NCI-H446 (cell line): ENCODE data around the gene ENDOG.

Source experiments
- DNase-seq, 2 experiments: peaks; one replicate each; lab custom pipeline; 2025; lab: John Stamatoyannopoulos, UW

Gene ENDOG

GRCh38 chr9:128800061-128800460 lies 18.2 kb upstream of the ENDOG start:
- no peak for DNase-seq

DNA sequence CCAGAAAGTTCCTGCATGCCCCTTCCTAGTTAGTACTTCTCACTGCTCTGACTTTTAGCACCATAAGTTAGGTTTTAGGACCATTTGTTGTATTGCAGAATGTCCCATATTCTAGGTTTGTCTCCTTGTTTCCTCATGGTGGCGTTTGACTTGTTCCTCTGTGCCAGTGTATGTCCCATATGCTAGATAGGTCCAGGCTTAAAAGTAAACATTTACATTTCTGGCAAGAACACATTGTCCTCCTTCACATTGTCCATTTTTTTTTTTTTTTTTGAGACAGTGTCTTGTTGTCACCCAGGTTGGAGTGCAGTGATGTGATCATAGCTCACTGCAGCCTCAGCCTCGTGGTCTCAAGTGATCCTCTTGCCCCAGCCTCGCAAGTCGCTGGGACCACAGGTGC lies 15.8 kb upstream of the ENDOG start:
- DNase-seq, result no peak

DNA sequence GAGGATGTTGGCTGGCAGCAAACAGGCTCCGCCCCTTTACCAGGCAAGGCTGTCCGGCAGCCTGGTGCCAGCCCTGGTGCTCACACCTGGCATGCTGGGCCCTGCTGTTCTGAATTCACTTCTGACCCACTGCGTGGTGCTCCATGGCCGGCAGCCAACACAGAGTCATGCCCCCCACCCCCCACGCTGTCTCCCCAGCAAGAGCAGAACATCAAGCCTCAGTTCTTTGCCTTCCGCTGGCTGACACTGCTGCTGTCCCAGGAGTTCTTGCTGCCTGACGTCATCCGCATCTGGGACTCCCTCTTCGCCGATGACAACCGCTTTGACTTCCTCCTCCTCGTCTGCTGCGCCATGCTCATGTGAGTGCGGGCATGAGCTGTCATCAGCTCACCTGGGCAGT lies 12.6 kb upstream of the ENDOG start:
- no peak for DNase-seq

DNA sequence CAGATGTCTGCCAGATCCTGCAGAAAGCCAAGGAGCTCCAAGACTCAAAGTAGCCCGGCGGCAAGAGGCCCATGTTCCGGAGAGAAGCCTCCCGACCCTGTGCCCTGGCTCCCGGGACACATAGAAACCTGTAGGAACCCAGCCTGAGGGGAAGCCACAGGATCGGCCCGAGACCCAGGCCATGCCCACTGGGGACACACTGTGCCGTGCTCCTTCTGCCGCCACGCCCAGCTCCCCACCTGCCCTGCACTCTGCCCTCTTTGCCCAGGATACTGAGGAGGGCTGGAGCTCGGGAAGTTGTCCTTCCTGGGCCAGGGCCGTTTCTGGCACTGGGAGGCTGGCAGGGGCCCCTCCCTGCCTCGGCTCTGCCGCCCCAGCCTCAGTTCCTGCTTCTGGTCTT lies 10.5 kb upstream of the ENDOG start:
- DNase-seq, result no peak

GRCh38 chr9:128808543-128808942 lies 9.8 kb upstream of the ENDOG start:
- no peak for DNase-seq

GRCh38 chr9:128809036-128809599 lies 9.2 kb upstream of the ENDOG start:
- no peak for DNase-seq

GRCh38 chr9:128809831-128810230 lies 8.5 kb upstream of the ENDOG start:
- no peak for DNase-seq

DNA sequence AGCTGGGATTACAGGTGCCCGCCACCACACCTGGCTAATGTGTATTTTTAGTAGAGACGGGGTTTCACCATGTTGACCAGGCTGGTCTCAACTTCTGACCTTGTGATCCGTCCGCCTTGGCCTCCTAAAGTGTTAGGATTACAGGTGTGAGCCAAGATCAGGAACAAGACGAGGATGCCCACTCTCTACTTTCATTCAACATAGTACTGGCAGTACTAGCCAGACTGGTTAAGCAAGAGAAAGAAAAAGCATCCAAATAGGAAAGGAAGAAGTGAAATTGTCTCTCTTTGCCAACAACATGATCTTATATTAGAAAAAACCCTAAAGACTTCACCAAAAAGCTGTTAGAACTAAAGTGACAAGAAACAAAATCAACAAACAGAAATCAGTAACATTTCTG lies 7.4 kb upstream of the ENDOG start:
- no peak for DNase-seq

DNA sequence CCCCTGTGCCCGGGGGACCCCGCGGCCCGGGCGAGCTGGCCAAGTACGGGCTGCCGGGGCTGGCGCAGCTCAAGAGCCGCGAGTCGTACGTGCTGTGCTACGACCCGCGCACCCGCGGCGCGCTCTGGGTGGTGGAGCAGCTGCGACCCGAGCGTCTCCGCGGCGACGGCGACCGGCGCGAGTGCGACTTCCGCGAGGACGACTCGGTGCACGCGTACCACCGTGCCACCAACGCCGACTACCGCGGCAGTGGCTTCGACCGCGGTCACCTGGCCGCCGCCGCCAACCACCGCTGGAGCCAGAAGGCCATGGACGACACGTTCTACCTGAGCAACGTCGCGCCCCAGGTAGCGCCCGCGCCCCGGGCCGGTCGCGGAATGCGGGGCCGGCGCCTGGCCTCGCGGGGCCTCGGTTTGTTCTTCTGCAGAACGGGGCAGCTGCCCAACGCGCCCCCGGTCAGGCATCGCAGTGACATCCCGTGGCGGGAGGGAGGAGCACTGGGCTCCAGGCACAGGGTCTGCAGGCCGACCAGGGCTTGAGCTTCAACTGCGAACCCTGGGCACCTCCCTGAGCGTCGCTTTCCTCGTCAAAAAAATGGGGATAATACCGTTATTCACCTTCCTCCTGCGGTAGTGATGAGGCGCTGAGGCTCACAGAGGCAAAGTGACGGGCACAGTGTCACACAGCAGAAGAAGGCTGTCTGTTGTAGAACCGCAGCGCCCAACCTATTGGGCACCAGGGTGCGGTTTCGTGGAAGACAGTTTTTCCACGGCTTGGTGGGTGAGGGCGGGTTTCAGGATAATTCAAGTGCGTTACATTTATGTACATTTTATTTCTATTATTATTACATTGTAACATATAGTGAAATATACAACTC lies 777 bp downstream of the ENDOG start:
- DNase-seq, result no peak

- no peak for DNase-seq
These were observed 1.7 kb downstream of the ENDOG start for GRCh38 chr9:128819716-128820664.

- DNase-seq, result no peak
These were observed 2.6 kb downstream of the ENDOG start for GRCh38 chr9:128820665-128821583.

- DNase-seq, result no peak
These were observed 3.5 kb downstream of the ENDOG start for GRCh38 chr9:128821584-128822406.

- DNase-seq, result no peak
These were observed 4.2 kb downstream of the ENDOG start for GRCh38 chr9:128822407-128823042.

- no peak for DNase-seq
These were observed 5.1 kb downstream of the ENDOG start for GRCh38 chr9:128823362-128823902.

GRCh38 chr9:128823903-128824406 lies 5.7 kb downstream of the ENDOG start:
- DNase-seq, result no peak

DNA sequence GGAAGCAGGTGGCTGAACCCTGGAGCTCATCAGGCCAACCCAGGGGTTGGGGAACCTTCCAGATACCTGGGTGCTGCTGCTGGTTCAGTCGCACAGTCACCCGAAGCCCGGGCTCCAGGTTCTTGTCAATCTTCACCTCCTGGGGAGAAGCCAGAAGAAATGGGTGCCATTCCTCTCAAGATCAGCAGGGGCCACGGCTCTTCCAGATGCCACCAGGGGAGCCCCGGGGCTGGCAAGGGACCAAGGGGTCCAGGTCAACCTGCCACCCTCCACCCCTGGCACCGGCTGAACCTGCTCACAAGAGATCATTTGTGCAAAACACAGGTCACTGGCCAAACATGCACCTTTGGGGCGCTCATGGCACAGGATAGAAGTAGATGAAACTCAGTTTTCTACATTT lies 6.6 kb downstream of the ENDOG start:
- no peak for DNase-seq

DNA sequence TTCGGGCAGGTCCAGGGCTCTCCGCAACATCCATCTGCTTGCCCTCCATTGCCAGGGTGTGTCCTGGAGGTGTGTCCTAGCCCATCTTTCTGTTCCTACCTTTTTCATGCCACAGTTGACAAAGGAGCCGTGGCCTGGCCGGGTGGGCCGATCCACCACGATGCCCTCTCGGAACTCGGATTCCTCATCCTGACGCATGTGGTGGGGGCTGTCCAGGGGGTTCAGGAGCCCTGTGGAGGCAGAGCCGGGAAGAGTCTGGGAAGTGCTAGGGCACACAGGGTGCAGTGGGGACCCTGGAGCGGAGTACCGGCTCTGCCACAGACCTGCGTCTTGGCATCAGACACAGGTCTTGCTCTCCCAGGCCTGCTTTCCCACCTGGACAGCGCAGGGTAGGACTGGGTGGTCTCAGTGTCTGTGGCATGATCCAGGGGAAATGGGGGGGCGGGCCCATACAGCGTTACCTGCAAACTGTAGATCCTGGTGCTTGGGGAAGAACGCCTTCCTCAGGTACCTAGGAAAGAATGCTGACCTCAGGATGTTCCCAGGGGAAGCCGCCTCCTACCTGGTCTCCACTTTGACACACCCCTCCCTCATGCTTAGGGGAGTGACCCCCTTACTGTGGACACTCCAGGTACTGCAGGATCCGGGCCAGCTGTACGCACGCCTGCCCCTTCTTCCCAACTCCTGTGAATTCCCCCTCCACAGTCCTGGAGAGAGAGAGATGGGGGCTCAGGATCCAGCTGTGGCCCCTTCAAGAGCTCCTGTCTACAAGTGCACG lies 7.8 kb downstream of the ENDOG start:
- DNase-seq, result no peak

- no peak for DNase-seq
These were observed 10.0 kb downstream of the ENDOG start for GRCh38 chr9:128828267-128828666.
